HEK293T (cell line): Measurements from ENCODE around the gene ZFR2.
A peak's percentile ranks its signal among the peaks of the same experiment; 100 is the strongest.

ENCODE experiments used
- CTCF ChIA-PET: fragments of 350-600 bp; formaldehyde crosslinking; extraction: SDS; loops from one replicate; lab custom pipeline; 2021; ENCODE audit warnings: antibody characterized with exemption, inconsistent platforms; lab: Yijun Ruan, JAX
- POLR2A ChIA-PET: fragments of 350-600 bp; formaldehyde crosslinking; extraction: SDS; loops from one replicate; lab custom pipeline; 2020; ENCODE audit warnings: antibody characterized with exemption, inconsistent platforms; lab: Yijun Ruan, JAX
- DNase-seq: peaks from one replicate; pipeline ENCODE4 v3.0.0; 2012; ENCODE audit warnings: mixed read lengths; ENCODE audit errors: extremely low spot score
- ARNT ChIP-seq: fragments of 450-650 bp; IDR thresholded peaks from 2 replicates; pipeline ENCODE4 v1.6.1; 2017; ENCODE audit warnings: mild to moderate bottlenecking
- BHLHE40 ChIP-seq: fragments of 450-650 bp; IDR thresholded peaks from 2 replicates; pipeline ENCODE4 v1.6.1; 2016; ENCODE audit warnings: mild to moderate bottlenecking, moderate library complexity, borderline replicate concordance
- CTBP1 ChIP-seq: fragments of 450-650 bp; IDR thresholded peaks from 2 replicates; pipeline ENCODE4 v1.6.1; 2016; ENCODE audit warnings: borderline replicate concordance
- ELF4 ChIP-seq: fragments of 450-650 bp; IDR thresholded peaks from 2 replicates; pipeline ENCODE4 v1.6.1; 2017; ENCODE audit warnings: antibody characterized with exemption
- FOXA1 ChIP-seq: fragments of 450-650 bp; IDR thresholded peaks from 2 replicates; pipeline ENCODE4 v1.6.1; 2016; ENCODE audit warnings: mild to moderate bottlenecking
- FOXK2 ChIP-seq: fragments of 450-650 bp; IDR thresholded peaks from 2 replicates; pipeline ENCODE4 v1.6.1; 2016; ENCODE audit warnings: mild to moderate bottlenecking
- FOXM1 ChIP-seq: fragments of 450-650 bp; IDR thresholded peaks from 2 replicates; pipeline ENCODE4 v1.6.1; 2017; ENCODE audit warnings: mild to moderate bottlenecking, borderline replicate concordance
- HDGF ChIP-seq: fragments of 450-650 bp; IDR thresholded peaks from 2 replicates; pipeline ENCODE4 v1.6.1; 2017; ENCODE audit warnings: antibody characterized with exemption, borderline replicate concordance
- L3MBTL2 ChIP-seq: fragments of 450-650 bp; conservative IDR thresholded peaks from 2 replicates; pipeline ENCODE4 v1.6.1; 2016; ENCODE audit warnings: mild to moderate bottlenecking
- LEF1 ChIP-seq: fragments of 450-650 bp; IDR thresholded peaks from 2 replicates; pipeline ENCODE4 v1.6.1; 2017; ENCODE audit warnings: mild to moderate bottlenecking, borderline replicate concordance
- NFRKB ChIP-seq: fragments of 450-650 bp; IDR thresholded peaks from 2 replicates; pipeline ENCODE4 v1.6.1; 2016; ENCODE audit warnings: mild to moderate bottlenecking, moderate library complexity
- PKNOX1 ChIP-seq: fragments of 450-650 bp; IDR thresholded peaks from 2 replicates; pipeline ENCODE4 v1.6.1; 2016
- SP1 ChIP-seq: fragments of 450-650 bp; IDR thresholded peaks from 2 replicates; pipeline ENCODE4 v1.6.1; 2017
- SUZ12 ChIP-seq: fragments of 450-650 bp; IDR thresholded peaks from 2 replicates; pipeline ENCODE4 v1.6.1; 2016; ENCODE audit warnings: mild to moderate bottlenecking
- TARDBP ChIP-seq: fragments of 450-650 bp; IDR thresholded peaks from 2 replicates; pipeline ENCODE4 v1.6.1; 2016
- ZNF384 ChIP-seq: fragments of 450-650 bp; IDR thresholded peaks from 2 replicates; pipeline ENCODE4 v1.6.1; 2016

Gene ZFR2

GRCh38 chr19:3796358-3796757 lies 72.5 kb downstream of the ZFR2 start:
- CTCF ChIA-PET, result no interaction called here

DNA sequence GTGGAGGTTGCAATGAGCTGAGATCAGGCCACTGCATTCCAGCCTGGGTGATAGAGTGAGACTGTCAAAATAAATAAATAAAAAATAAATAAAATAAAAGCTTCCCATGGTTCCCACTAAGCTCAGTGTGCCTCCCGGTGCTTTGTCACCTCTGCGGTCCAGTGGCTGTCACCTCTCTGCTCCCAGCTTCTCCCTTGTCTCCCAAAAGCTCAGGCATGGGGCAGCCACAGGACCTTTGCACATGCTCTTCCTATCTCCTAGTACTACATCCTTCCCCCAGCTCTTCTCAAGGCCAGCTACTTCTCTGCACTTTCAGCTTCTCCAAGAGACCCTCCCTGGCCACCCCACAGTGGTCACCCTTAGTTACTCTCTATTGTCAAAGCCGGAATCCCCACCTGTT lies 75.0 kb downstream of the ZFR2 start:
- TF ChIP-seq BHLHE40 (no peak), L3MBTL2 (no peak), TARDBP (no peak)
- POLR2A ChIA-PET, result interaction anchor here (0.7 kb wide), 1 partner anchor 31 kb away, joined by 3 read pairs; the partner anchor contains the start of gene MRPL54
- DNase-seq, result no peak
- CTCF ChIA-PET, result no interaction called here

More at GRCh38 chr19:3796358-3796757, 72.5 kb downstream of the ZFR2 start:
- no peak for DNase-seq
- TF ChIP-seq NFRKB (no peak), ZNF384 (no peak), ARNT (no peak), FOXA1 (no peak)
- POLR2A ChIA-PET, result interaction anchor here (3.2 kb wide), 1 partner anchor 34 kb away, joined by 15 read pairs; the partner anchor contains the start of gene MRPL54

DNA sequence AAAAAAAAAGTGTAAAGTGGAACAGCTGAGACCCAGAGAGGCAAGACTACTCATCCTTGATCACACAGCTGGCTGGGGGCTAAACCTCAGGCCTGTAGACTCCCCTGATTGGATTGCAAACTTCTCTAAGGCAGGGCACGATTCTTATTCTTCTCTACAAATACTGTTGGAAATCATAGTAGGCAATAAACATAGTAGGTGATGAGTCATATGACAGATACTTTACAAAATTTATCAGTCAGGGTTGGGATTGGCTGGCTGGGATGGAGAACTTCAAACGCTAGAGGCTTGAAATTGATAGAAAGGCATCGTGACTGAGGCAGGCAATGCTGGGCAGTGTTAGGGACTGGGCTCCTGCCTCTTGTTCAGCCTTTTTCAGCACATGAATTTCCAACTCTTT lies 76.7 kb downstream of the ZFR2 start:
- DNase-seq, result no peak
- no peak for TF ChIP-seq HDGF
- 0 out of 2 replicates have a peak, but pooled peaks have one; percentile 6 for TF ChIP-seq ZNF384
- no peak for TF ChIP-seq LEF1
- TF ChIP-seq PKNOX1, result no peak
- TF ChIP-seq NFRKB, result no peak
- no peak for TF ChIP-seq CTBP1
- no peak for TF ChIP-seq L3MBTL2
- POLR2A ChIA-PET, result no interaction called here
- CTCF ChIA-PET, result interaction anchor here (0.6 kb wide), 1 partner anchor 8 kb away, joined by 7 read pairs; no protein-coding TSS in a partner anchor

- POLR2A ChIA-PET, result interaction anchor here (2.2 kb wide), 1 partner anchor 28 kb away, joined by 8 read pairs; the partner anchor contains the start of gene MRPL54
- DNase-seq, result no peak
- CTCF ChIA-PET, result no interaction called here
- TF ChIP-seq LEF1 (no peak), FOXA1 (no peak), SUZ12 (no peak), SP1 (no peak), FOXM1 (no peak), NFRKB (no peak), HDGF (no peak), TARDBP (no peak), FOXK2 (no peak)
Measured at GRCh38 chr19:3790941-3791340, 77.9 kb downstream of the ZFR2 start.

GRCh38 chr19:3790209-3790734 lies 78.6 kb downstream of the ZFR2 start:
- CTCF ChIA-PET, result interaction anchor here (1.2 kb wide), 1 partner anchor 32 kb away, joined by 4 read pairs; no protein-coding TSS in a partner anchor
- DNase-seq, result no peak
- POLR2A ChIA-PET, result interaction anchor here (2.2 kb wide), 1 partner anchor 28 kb away, joined by 8 read pairs; the partner anchor contains the start of gene MRPL54

DNA sequence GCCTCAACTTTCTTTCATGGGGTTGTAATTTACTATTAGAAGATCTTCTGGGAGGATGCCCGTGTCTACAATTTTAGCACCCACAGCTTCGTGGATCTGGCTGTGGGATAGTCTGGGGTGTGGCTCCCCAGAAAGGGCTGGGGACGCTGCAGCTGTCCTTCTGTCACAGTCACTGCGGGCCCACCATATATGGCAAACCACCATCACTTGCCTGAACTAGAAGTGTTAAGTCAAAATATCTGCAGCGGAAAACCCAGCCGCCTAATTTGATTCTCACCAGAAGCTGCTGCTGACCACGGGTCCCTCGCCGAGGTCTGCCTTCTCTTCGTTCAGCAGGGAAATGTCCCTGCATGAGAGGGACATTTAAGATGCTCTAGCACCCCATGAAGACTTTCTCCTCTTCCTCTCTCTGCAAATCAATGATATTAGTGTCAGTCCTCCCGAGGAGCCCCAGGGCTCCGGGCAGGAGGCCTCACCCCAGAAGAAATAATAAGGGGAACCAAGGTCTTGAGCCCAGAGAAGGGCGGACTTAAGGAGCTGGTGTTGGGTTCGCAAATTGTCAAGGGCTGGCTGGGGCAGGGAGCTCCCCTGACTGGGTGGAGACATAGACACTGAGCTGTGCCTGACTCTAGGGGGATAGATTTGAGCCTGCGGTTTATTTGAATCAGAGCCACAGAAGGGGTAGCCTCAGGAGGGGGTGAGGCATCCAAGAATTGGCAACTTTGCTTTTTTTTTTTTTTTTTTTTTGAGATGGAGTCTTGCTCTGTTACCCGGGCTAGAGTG lies 79.7 kb downstream of the ZFR2 start:
- CTCF ChIA-PET, result interaction anchor here (1.2 kb wide), 1 partner anchor 33 kb away, joined by 4 read pairs; no protein-coding TSS in a partner anchor
- DNase-seq, result no peak
- POLR2A ChIA-PET, result interaction anchor here (2.2 kb wide), 1 partner anchor 27 kb away, joined by 8 read pairs; the partner anchor contains the start of gene MRPL54
- TF ChIP-seq PKNOX1, result no peak
- TF ChIP-seq SUZ12, result no peak
- no peak for TF ChIP-seq ARNT

More at GRCh38 chr19:3790209-3790734, 78.6 kb downstream of the ZFR2 start:
- TF ChIP-seq FOXM1 (no peak), SP1 (no peak), ZNF384 (no peak), L3MBTL2 (no peak), BHLHE40 (no peak), PKNOX1 (no peak), FOXA1 (no peak), TARDBP (no peak), FOXK2 (no peak), NFRKB (no peak), SUZ12 (no peak), ELF4 (no peak), HDGF (no peak), LEF1 (no peak), CTBP1 (no peak), ARNT (no peak)
